ENCODE data around the gene CNKSR2. TPM values are rescaled to one million over a fixed set of nuclear protein-coding genes. Genes with fewer than 3 reads are reported as not detected.
A peak's percentile ranks its signal among the peaks of the same experiment; 100 is the strongest.
"Not testable (repeated sequence)": the region's sequence is repeated elsewhere in the genome, so short reads cannot be mapped to it uniquely, and the experiment has no call there.

Gene CNKSR2
- total RNA-seq, 1 donor from 2014 or later = 54.5 TPM

- no peaks in the 10 kb centered on the region for H4K20me1 ChIP-seq (ENCODE audit: low read depth)
- Mint-ChIP-seq H3K27me3 (ENCODE audit: insufficient read depth, low read depth) (peaks cover 2% of the 10 kb centered on the region), H3K4me3 (no peak overlapping the region), H3K36me3 (no peaks in the 10 kb centered on the region), H3K27ac (no peak overlapping the region), H3K9me3 (no peaks in the 10 kb centered on the region), H3K4me1 (no peaks in the 10 kb centered on the region)
- peak; percentile 34 for DNase-seq (ENCODE audit: low spot score)
- H3K36me3 ChIP-seq = no peaks in the 10 kb centered on the region
- no peaks in the 10 kb centered on the region for H3K4me1 ChIP-seq
- H3K9ac ChIP-seq = no peak overlapping the region
- H3K27me3 ChIP-seq = no peaks in the 10 kb centered on the region
- peaks cover 13% of the 10 kb centered on the region for H3K79me2 ChIP-seq (ENCODE audit: low read depth)
- no peaks in the 10 kb centered on the region for H3F3A ChIP-seq (ENCODE audit: low read depth)
- TF ChIP-seq EZH2phosphoT487 (IDR thresholded peaks at IDR 0.05) (no peak), CTCF (IDR thresholded peaks at IDR 0.05) (peak; percentile 57)
- H3K4me3 ChIP-seq = no peak overlapping the region
- no peak overlapping the region for H3K27ac ChIP-seq
- no peak overlapping the region for H2AFZ ChIP-seq (replicated peaks)
- H3K9me3 ChIP-seq (ENCODE audit: low read depth) = no peaks in the 10 kb centered on the region
- no peak overlapping the region for H3K4me2 ChIP-seq
Observed at GRCh38 chrX:21479695-21480270, 105.6 kb downstream of the CNKSR2 start.

- no peak overlapping the region for H3K27ac Mint-ChIP-seq
Observed at GRCh38 chrX:21481761-21482160, 107.5 kb downstream of the CNKSR2 start.

GRCh38 chrX:21484051-21484450 is 109.8 kb downstream of the CNKSR2 start:
- not testable (repeated sequence) for H3K27me3 Mint-ChIP-seq (ENCODE audit: insufficient read depth, low read depth); H3K4me1 ChIP-seq; H3K9me3 Mint-ChIP-seq; H3K27me3 ChIP-seq; H3K79me2 ChIP-seq (ENCODE audit: low read depth); H3K4me3 Mint-ChIP-seq; H3K27ac ChIP-seq; H3K4me2 ChIP-seq; H2AFZ ChIP-seq (replicated peaks); H3K4me3 ChIP-seq; DNase-seq (ENCODE audit: low spot score); H3F3A ChIP-seq (ENCODE audit: low read depth); H3K36me3 ChIP-seq; H3K9me3 ChIP-seq (ENCODE audit: low read depth); H3K4me1 Mint-ChIP-seq; H3K27ac Mint-ChIP-seq; H4K20me1 ChIP-seq (ENCODE audit: low read depth); H3K36me3 Mint-ChIP-seq; H3K9ac ChIP-seq

More at GRCh38 chrX:21481761-21482160, 107.5 kb downstream of the CNKSR2 start:
- TF ChIP-seq CTCF (IDR thresholded peaks at IDR 0.05) (no peak), EZH2 (IDR thresholded peaks at IDR 0.05) (no peak), EZH2phosphoT487 (IDR thresholded peaks at IDR 0.05) (no peak)
- no peaks in the 10 kb centered on the region for H3K27me3 ChIP-seq
- no peak overlapping the region for H3K4me3 ChIP-seq
- H2AFZ ChIP-seq (replicated peaks) = no peak overlapping the region
- no peak overlapping the region for H3K4me3 Mint-ChIP-seq
- H4K20me1 ChIP-seq (ENCODE audit: low read depth) = no peaks in the 10 kb centered on the region
- no peak for DNase-seq (ENCODE audit: low spot score)
- H3K4me1 Mint-ChIP-seq = no peaks in the 10 kb centered on the region
- H3K4me1 ChIP-seq = no peaks in the 10 kb centered on the region
- H3K36me3 Mint-ChIP-seq = no peaks in the 10 kb centered on the region
- H3K27ac ChIP-seq = no peak overlapping the region
- no peaks in the 10 kb centered on the region for H3K9me3 ChIP-seq (ENCODE audit: low read depth)
- peaks cover 2% of the 10 kb centered on the region for H3K27me3 Mint-ChIP-seq (ENCODE audit: insufficient read depth, low read depth)
- H3K4me2 ChIP-seq = no peak overlapping the region
- peaks cover 13% of the 10 kb centered on the region for H3K79me2 ChIP-seq (ENCODE audit: low read depth)
- no peaks in the 10 kb centered on the region for H3K36me3 ChIP-seq
- no peaks in the 10 kb centered on the region for H3F3A ChIP-seq (ENCODE audit: low read depth)
- no peak overlapping the region for H3K9ac ChIP-seq
- no peaks in the 10 kb centered on the region for H3K9me3 Mint-ChIP-seq

- no peaks in the 10 kb centered on the region for H3K27me3 Mint-ChIP-seq (ENCODE audit: insufficient read depth, low read depth)
- peaks cover 4% of the 10 kb centered on the region for H3K4me1 Mint-ChIP-seq
- DNase-seq (ENCODE audit: low spot score) = peak; percentile 14
- Histone ChIP-seq H2AFZ (replicated peaks) (no peak overlapping the region), H3K4me2 (no peak overlapping the region), H3K4me3 (no peak overlapping the region), H3K9me3 (ENCODE audit: low read depth) (peaks cover 3% of the 10 kb centered on the region), H3K27ac (no peak overlapping the region), H3K79me2 (ENCODE audit: low read depth) (no peaks in the 10 kb centered on the region), H3F3A (ENCODE audit: low read depth) (no peaks in the 10 kb centered on the region), H3K27me3 (no peaks in the 10 kb centered on the region), H3K36me3 (peaks cover 6% of the 10 kb centered on the region), H3K4me1 (no peaks in the 10 kb centered on the region), H4K20me1 (ENCODE audit: low read depth) (peaks cover 3% of the 10 kb centered on the region), H3K9ac (no peak overlapping the region)
- no peak for TF ChIP-seq CTCF (IDR thresholded peaks at IDR 0.05)
- no peak for TF ChIP-seq EZH2phosphoT487 (IDR thresholded peaks at IDR 0.05)
- no peak for TF ChIP-seq EZH2 (IDR thresholded peaks at IDR 0.05)
- no peak overlapping the region for H3K27ac Mint-ChIP-seq
- H3K9me3 Mint-ChIP-seq = no peaks in the 10 kb centered on the region
- no peak overlapping the region for H3K4me3 Mint-ChIP-seq
- H3K36me3 Mint-ChIP-seq = no peaks in the 10 kb centered on the region
Observed at GRCh38 chrX:21487832-21488231, 113.6 kb downstream of the CNKSR2 start.

Data from neural progenitor cell (in vitro differentiated cells).